ENCODE results near the gene ADARB2.

ADARB2 gene

DNA sequence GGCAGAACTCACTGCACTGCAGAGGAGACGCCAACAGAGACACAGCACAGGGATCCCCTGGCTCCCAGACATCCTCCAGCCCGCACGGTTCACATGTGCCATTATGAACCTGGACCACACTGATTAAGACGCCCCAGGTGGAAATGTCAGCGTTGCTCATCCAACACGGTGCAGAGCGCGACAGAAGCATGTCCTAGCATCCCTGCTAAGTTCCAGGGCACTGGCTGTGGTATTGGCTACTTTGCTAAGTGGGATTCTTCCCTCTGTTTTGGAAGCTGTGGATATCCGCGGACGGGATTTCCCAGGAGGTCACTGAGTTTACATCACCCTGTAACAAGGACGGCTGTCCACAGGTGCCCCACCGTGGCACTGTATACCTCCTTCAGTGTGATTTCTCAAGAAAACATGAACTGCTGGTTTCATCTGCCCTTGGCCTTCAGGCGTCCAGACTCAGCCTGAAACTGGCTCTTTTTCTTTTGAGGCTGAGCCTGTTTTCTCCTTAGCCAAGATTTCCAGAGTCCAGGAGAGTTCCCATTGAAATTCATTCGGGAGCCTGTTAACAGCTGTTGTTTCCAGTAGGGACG lies 357.1 kb downstream of the ADARB2 start:
- ChIA-PET POLR2A (no interaction called here), CTCF (interaction anchor here (0.6 to 1.1 kb wide), 4 partner anchors 9 to 225 kb away, joined by 3 to 4 read pairs (median 4); no protein-coding TSS in a partner anchor)
- TF ChIP-seq, protein P1, sequence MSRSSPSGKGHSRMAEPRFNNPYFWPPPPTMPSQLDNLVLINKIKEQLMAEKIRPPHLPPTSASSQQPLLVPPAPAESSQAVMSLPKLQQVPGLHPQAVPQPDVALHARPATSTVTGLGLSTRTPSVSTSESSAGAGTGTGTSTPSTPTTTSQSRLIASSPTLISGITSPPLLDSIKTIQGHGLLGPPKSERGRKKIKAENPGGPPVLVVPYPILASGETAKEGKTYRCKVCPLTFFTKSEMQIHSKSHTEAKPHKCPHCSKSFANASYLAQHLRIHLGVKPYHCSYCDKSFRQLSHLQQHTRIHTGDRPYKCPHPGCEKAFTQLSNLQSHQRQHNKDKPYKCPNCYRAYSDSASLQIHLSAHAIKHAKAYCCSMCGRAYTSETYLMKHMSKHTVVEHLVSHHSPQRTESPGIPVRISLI (tag by site-specific recombination; IDR thresholded peaks at IDR 0.05): no peak
- no peak for TF ChIP-seq ZNF48 (tag by site-specific recombination; IDR thresholded peaks at IDR 0.05)
- no peak for TF ChIP-seq ZNF843 (tag by site-specific recombination; IDR thresholded peaks at IDR 0.05)
- no peak for TF ChIP-seq ZSCAN23 (tag by site-specific recombination; IDR thresholded peaks at IDR 0.05)
- no peak for TF ChIP-seq ZNF473 (tag by site-specific recombination; IDR thresholded peaks at IDR 0.05)
- TF ChIP-seq ZNF354C (tag by site-specific recombination; IDR thresholded peaks at IDR 0.05; ENCODE audit: borderline replicate concordance, low read depth): no peak
- no peak for TF ChIP-seq KLF1 (tag by site-specific recombination; IDR thresholded peaks at IDR 0.05)
- no peak for TF ChIP-seq GLI4 (tag by site-specific recombination; IDR thresholded peaks at IDR 0.05)
- TF ChIP-seq KLF8 (tag by site-specific recombination; IDR thresholded peaks at IDR 0.05): no peak
- no peak for TF ChIP-seq ZFHX2 (tag by site-specific recombination; conservative IDR thresholded peaks at IDR 0.05)
- TF ChIP-seq ZNF664 (tag by site-specific recombination; IDR thresholded peaks at IDR 0.05): no peak
- no peak for TF ChIP-seq BCL11A (tag by site-specific recombination; IDR thresholded peaks at IDR 0.05; ENCODE audit: low read depth)
- TF ChIP-seq ZNF169 (tag by site-specific recombination; IDR thresholded peaks at IDR 0.05): no peak
- TF ChIP-seq, protein P2, sequence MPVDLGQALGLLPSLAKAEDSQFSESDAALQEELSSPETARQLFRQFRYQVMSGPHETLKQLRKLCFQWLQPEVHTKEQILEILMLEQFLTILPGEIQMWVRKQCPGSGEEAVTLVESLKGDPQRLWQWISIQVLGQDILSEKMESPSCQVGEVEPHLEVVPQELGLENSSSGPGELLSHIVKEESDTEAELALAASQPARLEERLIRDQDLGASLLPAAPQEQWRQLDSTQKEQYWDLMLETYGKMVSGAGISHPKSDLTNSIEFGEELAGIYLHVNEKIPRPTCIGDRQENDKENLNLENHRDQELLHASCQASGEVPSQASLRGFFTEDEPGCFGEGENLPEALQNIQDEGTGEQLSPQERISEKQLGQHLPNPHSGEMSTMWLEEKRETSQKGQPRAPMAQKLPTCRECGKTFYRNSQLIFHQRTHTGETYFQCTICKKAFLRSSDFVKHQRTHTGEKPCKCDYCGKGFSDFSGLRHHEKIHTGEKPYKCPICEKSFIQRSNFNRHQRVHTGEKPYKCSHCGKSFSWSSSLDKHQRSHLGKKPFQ (tag by site-specific recombination; IDR thresholded peaks at IDR 0.05): no peak
- TF ChIP-seq ZNF132 (tag by site-specific recombination; IDR thresholded peaks at IDR 0.05; ENCODE audit: borderline replicate concordance): no peak
- H3K9me3 ChIP-seq (ENCODE audit: control insufficient read depth, insufficient read depth, low read depth, low read length): no peaks in the 10 kb centered on the region
- H3K4me3 ChIP-seq (ENCODE audit: low read depth, low read length): no peak overlapping the region
- no peak overlapping the region for H3K27ac ChIP-seq (ENCODE audit: extremely low read depth, low read depth, low read length)
- H3K36me3 ChIP-seq (ENCODE audit: control insufficient read depth in 2 of 2, insufficient read depth in 1 of 2, low read length in 2 of 2): no peaks in the 10 kb centered on the region
- H3K4me1 ChIP-seq (ENCODE audit: control insufficient read depth, insufficient read depth, low read length): no peaks in the 10 kb centered on the region

DNA sequence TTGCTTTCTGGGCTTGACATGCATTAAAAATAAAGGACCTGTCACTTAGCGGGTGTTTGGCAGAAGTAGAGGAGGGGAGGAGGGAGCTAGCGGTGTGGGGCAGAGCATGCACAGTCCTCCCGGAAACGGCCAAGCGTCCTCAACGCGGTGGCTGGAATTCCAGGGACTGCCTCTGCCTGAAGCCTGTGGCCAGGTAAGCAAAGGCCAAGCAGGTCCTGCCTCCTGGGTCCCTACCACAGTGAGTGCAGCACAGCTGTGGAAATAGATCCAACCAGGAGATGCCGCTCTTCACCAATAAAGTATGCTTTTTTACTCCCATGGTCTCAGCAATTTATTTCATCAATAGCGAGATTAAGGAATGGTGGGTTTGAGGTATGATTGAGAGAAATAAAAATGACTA lies 357.7 kb downstream of the ADARB2 start:
- no peaks in the 10 kb centered on the region for H3K9me3 ChIP-seq (ENCODE audit: control insufficient read depth, insufficient read depth, low read depth, low read length)
- H3K27ac ChIP-seq (ENCODE audit: extremely low read depth, low read depth, low read length): no peak overlapping the region
- CTCF ChIA-PET: interaction anchor here (0.8 to 1.1 kb wide), 2 partner anchors 9 to 10 kb away, joined by 3 to 4 read pairs; no protein-coding TSS in a partner anchor
- TF ChIP-seq KLF1 (tag by site-specific recombination; IDR thresholded peaks at IDR 0.05): no peak
- TF ChIP-seq MEIS1 (CRISPR knock-in tag; IDR thresholded peaks at IDR 0.05; ENCODE audit: borderline replicate concordance): no peak
- no peak for TF ChIP-seq GLIS1 (tag by site-specific recombination; IDR thresholded peaks at IDR 0.05)
- TF ChIP-seq ZNF302 (tag by site-specific recombination; IDR thresholded peaks at IDR 0.05; ENCODE audit: low read depth): no peak
- no peak for TF ChIP-seq SP2 (tag by site-specific recombination; IDR thresholded peaks at IDR 0.05)
- no peaks in the 10 kb centered on the region for H3K4me1 ChIP-seq (ENCODE audit: control insufficient read depth, insufficient read depth, low read length)
- no peak overlapping the region for H3K4me3 ChIP-seq (ENCODE audit: low read depth, low read length)
- H3K36me3 ChIP-seq (ENCODE audit: control insufficient read depth in 2 of 2, insufficient read depth in 1 of 2, low read length in 2 of 2): no peaks in the 10 kb centered on the region
- POLR2A ChIA-PET: no interaction called here

DNA sequence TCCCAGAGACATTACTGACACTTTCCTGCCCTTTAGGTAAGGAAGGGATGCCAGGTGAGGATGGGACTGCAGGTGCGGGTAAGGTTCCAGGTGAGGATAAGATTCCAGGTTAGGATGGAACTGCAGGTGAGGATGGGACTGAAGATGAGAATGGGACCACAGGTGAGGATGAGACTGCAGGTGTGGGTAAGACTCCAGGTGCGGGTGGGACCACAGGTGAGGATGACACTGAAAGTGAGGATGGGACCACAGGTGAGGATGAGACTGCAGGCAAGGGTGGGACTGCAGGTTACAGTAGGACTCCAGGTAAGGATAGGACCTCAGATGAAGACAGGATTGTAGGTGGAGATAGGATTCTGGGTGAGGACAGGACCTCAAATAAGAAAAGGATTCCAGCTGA lies 358.9 kb downstream of the ADARB2 start:
- Histone ChIP-seq H3K4me3 (ENCODE audit: low read depth, low read length) (no peak overlapping the region), H3K36me3 (ENCODE audit: control insufficient read depth in 2 of 2, insufficient read depth in 1 of 2, low read length in 2 of 2) (no peaks in the 10 kb centered on the region), H3K4me1 (ENCODE audit: control insufficient read depth, insufficient read depth, low read length) (no peaks in the 10 kb centered on the region), H3K9me3 (ENCODE audit: control insufficient read depth, insufficient read depth, low read depth, low read length) (no peaks in the 10 kb centered on the region), H3K27ac (ENCODE audit: extremely low read depth, low read depth, low read length) (no peak overlapping the region)
- TF ChIP-seq, protein P3, sequence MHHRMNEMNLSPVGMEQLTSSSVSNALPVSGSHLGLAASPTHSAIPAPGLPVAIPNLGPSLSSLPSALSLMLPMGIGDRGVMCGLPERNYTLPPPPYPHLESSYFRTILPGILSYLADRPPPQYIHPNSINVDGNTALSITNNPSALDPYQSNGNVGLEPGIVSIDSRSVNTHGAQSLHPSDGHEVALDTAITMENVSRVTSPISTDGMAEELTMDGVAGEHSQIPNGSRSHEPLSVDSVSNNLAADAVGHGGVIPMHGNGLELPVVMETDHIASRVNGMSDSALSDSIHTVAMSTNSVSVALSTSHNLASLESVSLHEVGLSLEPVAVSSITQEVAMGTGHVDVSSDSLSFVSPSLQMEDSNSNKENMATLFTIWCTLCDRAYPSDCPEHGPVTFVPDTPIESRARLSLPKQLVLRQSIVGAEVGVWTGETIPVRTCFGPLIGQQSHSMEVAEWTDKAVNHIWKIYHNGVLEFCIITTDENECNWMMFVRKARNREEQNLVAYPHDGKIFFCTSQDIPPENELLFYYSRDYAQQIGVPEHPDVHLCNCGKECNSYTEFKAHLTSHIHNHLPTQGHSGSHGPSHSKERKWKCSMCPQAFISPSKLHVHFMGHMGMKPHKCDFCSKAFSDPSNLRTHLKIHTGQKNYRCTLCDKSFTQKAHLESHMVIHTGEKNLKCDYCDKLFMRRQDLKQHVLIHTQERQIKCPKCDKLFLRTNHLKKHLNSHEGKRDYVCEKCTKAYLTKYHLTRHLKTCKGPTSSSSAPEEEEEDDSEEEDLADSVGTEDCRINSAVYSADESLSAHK (tag by site-specific recombination; IDR thresholded peaks at IDR 0.05): no peak
- 0 out of 2 replicates have a peak, but pooled peaks have one; percentile 29 for TF ChIP-seq ZEB2 (tag by site-specific recombination; IDR thresholded peaks at IDR 0.05)
- CTCF ChIA-PET: interaction anchor here (0.6 kb wide), 1 partner anchor 10 kb away, joined by 3 read pairs; no protein-coding TSS in a partner anchor
- POLR2A ChIA-PET: no interaction called here
